Uterus (tissue), 2 donors: Measurements from ENCODE around the gene KRTAP5-8.

ENCODE experiments used
- POLR2A ChIP-seq, 2 donors: fragments of 450-650 bp; IDR thresholded peaks; one replicate each; pipeline ENCODE4 v1.6.1; 2016; ENCODE audit warnings: antibody characterized with exemption in 2 of 2, mild to moderate bottlenecking in 1 of 2, moderate library complexity in 1 of 2
- TF ChIP-seq, protein P1 (sequence below), 4 experiments: fragments of 200-600 bp in 2 of 4; fragments of 450-650 bp in 2 of 4; sonication (generic) in 2 of 4; IDR thresholded peaks; one replicate each; pipeline ENCODE4 v1.5.1; 2016 to 2019; ENCODE audit warnings: antibody characterized with exemption in 4 of 4, mild to moderate bottlenecking in 2 of 4, moderate library complexity in 1 of 4

DNA sequence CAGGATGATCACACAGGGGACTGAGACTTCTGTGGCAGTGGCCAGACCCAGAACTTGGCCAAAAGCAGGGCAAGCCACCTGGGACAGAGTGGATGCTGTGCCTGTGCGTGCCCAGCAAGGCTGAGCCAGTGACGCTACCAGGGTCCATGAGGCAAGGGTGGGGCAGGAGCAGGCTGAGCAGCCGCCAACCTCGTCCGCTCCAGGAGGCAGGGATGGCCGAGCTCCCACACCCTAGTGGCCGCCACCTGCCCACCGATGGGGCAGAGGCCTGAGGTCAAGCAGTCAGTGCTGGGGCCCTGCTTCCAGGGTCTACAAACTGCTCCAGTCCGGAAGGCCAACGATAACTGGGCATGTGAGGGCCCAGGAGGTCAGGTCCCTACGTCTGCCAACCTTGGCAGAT lies 17.7 kb downstream of the KRTAP5-8 start:
- no peak for TF ChIP-seq POLR2A (IDR thresholded peaks at IDR 0.05)
- TF ChIP-seq, protein P1, sequence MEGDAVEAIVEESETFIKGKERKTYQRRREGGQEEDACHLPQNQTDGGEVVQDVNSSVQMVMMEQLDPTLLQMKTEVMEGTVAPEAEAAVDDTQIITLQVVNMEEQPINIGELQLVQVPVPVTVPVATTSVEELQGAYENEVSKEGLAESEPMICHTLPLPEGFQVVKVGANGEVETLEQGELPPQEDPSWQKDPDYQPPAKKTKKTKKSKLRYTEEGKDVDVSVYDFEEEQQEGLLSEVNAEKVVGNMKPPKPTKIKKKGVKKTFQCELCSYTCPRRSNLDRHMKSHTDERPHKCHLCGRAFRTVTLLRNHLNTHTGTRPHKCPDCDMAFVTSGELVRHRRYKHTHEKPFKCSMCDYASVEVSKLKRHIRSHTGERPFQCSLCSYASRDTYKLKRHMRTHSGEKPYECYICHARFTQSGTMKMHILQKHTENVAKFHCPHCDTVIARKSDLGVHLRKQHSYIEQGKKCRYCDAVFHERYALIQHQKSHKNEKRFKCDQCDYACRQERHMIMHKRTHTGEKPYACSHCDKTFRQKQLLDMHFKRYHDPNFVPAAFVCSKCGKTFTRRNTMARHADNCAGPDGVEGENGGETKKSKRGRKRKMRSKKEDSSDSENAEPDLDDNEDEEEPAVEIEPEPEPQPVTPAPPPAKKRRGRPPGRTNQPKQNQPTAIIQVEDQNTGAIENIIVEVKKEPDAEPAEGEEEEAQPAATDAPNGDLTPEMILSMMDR (IDR thresholded peaks at IDR 0.05): no peak
